GM12872 (cell line): ENCODE measurements around the gene FCAMR.

ENCODE experiments used
- CTCF ChIP-seq: IDR thresholded peaks from 3 replicates; pipeline ENCODE4 v1.5.1; 2011; ENCODE audit warnings: low read depth, mild to moderate bottlenecking, low read length, moderate library complexity; ENCODE audit not compliant: insufficient read depth

The FCAMR gene

GRCh38 chr1:206929524-206929923, 40.7 kb downstream of the FCAMR start:
- TF ChIP-seq CTCF = peak; percentile 42; the same call in 2 of the 3 replicates

DNA sequence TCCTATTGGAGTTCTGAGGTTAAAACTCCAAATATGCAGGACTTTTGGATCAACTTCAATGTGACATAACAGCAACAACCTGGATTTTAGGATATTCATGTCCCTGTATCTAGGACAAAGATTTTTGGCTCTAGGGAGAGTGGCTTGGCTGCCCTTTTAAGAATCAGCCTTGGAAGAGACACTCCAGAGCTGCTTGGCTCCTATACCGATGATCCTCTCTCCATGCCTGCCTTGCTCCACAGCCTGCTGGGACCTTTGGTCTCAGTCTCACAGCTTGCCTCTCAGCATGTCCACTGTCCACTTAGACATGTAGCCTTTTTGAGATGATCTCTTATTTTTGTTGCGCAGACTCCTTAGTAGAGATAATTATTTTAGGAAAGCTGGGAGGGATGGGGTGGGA, 44.0 kb downstream of the FCAMR start:
- no peak for TF ChIP-seq CTCF

- peak; percentile 46; the same call in 2 of the 3 replicates for TF ChIP-seq CTCF
These were observed 45.0 kb downstream of the FCAMR start for GRCh38 chr1:206925106-206925736.

GRCh38 chr1:206924592-206925105, 45.6 kb downstream of the FCAMR start:
- no peak for TF ChIP-seq CTCF

DNA sequence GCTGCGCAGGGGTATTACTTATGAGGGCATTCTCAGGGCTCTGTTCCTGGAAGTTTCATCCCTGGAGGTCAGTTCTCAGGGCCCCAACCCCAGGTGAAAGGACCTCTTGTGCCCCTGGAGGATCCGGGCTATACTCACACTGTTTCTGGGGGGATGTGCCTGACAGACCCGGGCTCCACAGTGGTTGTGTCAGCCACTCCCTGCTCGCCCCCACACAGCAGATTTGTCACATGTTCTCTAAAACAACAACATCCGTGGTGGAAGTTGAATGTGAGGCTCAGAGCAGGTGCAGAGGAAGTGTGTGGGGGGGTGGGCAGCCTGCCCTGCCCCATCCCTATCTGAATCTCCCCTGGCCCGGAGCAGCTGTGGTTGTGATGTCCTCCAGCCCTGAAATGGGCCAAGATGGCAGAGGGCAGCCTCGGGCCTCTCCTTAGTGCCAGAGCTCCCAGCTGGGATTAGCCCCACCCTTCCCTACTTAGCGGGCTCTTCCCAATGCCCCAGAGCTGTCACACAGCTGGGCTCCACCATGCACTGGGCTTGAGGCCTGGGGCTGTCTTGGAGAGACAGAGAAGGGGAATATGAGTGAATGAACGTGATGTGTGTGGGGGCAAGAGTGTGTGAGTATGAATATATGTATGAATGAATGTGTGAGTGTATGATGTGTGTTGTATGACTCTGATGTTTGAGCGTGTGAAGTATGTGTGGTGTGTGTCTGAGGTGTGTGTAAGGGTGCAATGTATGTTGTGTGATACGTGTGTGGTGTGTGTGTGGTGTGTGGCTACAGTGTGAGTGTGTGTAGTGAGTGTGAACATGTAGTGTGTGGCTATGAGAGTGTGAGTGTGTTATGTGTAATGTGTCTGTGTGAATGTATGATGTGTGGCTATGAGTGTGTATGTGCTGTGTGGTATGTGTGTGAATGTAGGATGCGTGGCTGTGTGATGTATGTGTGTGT, 47.0 kb downstream of the FCAMR start:
- TF ChIP-seq CTCF = no peak

DNA sequence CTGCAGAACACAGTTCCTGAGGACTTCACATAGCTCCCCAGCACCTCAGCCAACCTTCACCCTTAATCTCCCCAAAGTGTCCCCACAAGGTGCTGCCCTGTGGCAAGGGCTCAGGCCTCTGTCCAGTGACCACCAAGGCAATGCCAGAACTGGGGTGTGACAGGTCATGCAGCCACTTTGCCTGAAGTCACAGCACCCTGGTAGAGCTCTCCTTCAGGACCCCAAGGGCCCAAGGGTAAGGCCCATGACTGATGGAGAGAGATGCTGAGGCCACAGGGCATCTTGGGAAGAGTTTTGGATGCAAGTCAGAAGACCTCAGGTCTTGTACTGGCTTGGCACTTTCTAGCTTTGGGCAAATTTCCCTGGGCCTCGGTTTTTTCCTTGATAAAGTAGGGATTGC, 47.7 kb downstream of the FCAMR start:
- no peak for TF ChIP-seq CTCF

DNA sequence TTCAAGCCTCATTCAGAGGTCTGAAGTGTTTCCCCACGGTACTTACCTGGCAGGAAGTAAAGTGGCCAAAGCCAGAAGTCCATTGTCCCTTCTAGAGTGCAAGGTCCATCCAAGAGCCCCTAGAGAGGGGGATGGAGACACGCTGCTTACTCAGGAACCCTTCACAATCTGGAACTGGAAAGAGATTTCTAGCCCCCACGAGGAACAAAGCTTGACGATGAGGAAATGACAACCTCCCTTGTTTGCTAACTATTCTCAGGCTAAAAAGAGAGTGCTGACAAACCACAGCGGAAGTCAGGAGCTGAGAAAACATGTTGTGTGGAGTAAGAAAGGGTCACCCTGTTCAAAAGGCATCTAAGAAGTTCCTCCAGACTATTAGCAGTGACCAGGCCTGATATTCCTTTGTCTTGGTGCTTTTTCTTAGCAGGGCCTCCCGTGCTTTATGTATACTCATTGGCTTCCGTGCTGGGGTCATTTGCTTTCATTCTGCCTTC, 48.4 kb downstream of the FCAMR start, which contains the start of gene FCMR:
TSS of gene FCMR (minus strand) at position 170 of the 494 bp plus-strand sequence. CDS start at position 83, 87 bp downstream.
- TF ChIP-seq CTCF = no peak
